Measurements from ENCODE around the gene LTF.
"Not testable (repeated sequence)": the region's sequence is repeated elsewhere in the genome, so short reads cannot be mapped to it uniquely, and the experiment has no call there.

LTF gene

DNA sequence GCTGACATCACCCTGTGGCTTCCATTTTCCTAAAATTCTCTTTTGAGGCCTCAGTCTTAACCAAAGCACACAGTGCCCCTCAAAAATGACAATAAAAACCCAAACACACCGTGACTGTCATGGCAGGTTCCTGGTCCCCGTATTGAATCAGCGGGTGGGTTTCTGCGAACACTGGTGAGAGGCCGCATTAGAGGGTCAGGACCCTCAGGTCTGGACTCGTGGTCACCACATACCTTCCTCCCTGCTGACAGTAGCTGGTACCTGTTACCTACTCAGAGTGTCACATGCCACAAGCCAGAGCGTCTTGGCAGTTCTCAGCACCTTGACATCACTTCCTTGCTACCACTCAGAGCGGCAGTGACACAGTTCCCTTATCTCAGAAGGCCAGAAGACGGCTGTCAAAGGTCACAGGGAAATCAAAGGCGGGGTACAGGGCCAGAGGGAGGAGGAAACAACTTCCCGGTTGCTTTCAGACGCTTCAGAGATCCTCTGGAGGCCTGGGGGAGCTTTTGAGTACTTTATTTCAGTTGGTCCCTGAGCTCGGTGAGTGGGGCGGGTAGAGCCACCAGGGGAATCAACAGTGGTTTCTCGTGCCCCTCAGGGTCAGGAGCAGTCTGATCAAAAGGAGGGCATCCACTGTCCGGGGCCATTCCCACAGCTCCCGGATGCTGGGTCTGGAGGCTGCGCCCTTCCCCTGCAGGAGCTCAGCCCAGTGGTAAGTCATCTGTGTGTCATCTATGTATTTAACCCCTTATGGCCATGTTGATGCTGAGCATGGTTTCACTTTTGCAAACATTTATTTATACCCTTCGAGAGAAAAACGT is 57.7 kb downstream of the LTF start, which contains the start of the genes CCR5AS and CCRL2:
Gene CCR5AS (minus strand): TSS at position 279 of the 824 bp plus-strand sequence.
Gene CCRL2 (plus strand): TSS at position 472 of the 824 bp plus-strand sequence. CDS start 821 bp downstream, outside the sequence.
- Mint-ChIP-seq H3K27ac (peak within 1 kb of the TSS; percentile 97), H3K4me1 (peaks cover 30% of the 10 kb centered on the region), H3K4me3 (peak within 1 kb of the TSS; percentile 83), H3K36me3 (peaks cover 6% of the 10 kb centered on the region), H3K9me3 (no peaks in the 10 kb centered on the region)
- DNase-seq (ENCODE audit: low spot score in 2 of 2) (peak; percentile 20 to 74), ATAC-seq (peak; percentile 93)

DNA sequence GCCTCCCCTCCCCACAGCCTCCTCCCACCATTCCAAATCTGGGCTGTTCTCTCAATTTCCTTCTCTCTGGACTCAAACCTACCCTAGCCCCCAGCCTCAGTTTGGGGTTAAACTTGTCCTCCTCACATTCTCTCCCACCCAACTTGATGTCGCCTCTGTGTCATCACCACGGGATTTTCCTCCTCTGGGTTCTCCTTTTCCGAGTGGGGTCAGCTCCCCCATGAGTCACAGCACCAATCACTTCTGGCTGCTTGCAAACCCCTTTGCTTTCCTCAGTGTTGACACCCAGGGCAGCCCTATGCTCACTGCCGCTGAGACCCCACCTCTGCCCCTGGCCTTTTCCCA is 58.3 kb downstream of the LTF start:
- Mint-ChIP-seq H3K27ac (peak overlapping the region; percentile 97), H3K36me3 (peaks cover 6% of the 10 kb centered on the region), H3K9me3 (no peaks in the 10 kb centered on the region), H3K4me1 (peaks cover 30% of the 10 kb centered on the region), H3K4me3 (peak overlapping the region; percentile 83)
- no peak for DNase-seq (ENCODE audit: low spot score in 2 of 2)
- no peak for ATAC-seq

DNA sequence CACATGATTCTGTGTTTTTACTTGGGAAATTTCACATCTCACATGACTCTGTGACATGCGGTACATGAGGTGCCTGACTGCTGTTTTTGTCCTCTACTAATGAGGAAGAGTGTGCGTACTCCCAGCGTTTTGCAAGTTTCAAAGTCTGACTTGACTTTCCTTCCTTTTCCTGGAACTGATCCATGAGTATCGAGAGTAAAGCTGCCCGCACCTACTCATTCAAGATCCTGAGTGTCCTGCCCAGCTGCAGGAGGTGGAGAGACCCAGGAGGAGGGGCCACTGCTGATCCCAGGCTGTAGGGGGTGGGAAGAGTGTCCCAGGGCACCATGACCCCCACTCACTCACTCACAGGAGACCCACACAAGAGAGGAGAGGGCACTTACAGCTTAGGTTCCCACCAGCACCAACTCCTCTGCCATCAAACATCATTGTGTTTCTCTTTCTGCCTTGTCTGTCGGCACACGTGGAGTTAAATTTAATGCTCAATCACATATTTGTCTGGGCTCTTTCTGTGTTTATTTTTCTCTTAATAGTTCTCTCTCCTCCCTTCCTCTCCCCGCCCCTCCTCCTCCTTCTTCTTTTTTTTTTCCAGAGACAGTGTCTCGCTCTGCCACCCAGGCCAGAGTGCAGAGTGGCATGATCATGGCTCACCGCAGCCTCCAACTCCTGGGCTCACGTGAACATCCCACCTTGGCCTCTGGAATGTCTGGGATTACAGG is 59.2 kb downstream of the LTF start:
- H3K36me3 Mint-ChIP-seq = peaks cover 6% of the 10 kb centered on the region
- no peaks in the 10 kb centered on the region for H3K9me3 Mint-ChIP-seq
- peaks cover 30% of the 10 kb centered on the region for H3K4me1 Mint-ChIP-seq
- ATAC-seq (no peak), DNase-seq (ENCODE audit: low spot score in 2 of 2) (no peak)
- H3K4me3 Mint-ChIP-seq = no peak overlapping the region
- peak overlapping the region; percentile 20 for H3K27ac Mint-ChIP-seq

DNA sequence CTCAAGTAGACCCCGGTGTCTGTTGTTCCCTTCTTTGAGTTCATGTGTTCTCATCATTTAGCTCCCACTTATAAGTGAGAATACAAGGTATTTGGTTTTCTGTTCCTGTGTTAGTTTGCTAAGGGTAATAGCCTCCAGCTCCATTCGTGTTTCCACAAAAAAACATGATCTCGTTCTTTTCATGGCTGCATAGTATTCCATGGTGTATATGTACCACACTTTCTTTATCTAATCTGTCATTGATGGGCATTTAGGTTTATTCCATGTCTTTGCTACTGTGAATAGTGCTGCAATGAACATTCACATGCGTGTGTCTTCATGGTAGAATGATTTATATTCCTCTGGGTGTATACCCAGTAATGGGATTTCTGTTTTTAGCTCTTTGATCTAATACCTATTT is 61.8 kb downstream of the LTF start:
- peaks cover 17% of the 10 kb centered on the region for H3K4me1 Mint-ChIP-seq
- H3K4me3 Mint-ChIP-seq = not testable (repeated sequence)

DNA sequence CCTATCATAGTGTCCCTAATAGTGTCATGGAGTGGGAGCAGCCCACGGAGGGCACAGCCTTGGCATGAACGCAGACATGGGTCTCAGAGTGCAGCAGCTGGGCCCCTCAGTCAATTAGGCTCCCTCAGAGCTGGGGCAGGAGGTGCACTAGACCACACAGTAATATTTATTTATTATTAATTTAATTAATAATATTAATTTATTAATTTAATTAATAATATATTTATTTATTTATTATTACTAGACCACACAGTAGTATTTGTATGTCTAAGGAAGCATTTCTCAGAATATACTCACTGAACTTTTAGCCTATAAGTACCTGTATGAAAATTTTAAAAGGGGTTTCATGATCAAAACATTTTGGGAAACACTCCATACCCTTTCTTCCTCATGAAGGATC is 63.1 kb downstream of the LTF start:
- no peaks in the 10 kb centered on the region for H3K9me3 Mint-ChIP-seq
- no peaks in the 10 kb centered on the region for H3K36me3 Mint-ChIP-seq

More for the DNA sequence above, 61.8 kb downstream of the LTF start:
- H3K9me3 Mint-ChIP-seq; H3K27ac Mint-ChIP-seq; ATAC-seq; H3K36me3 Mint-ChIP-seq; DNase-seq (ENCODE audit: low spot score in 2 of 2): not testable (repeated sequence)

DNA sequence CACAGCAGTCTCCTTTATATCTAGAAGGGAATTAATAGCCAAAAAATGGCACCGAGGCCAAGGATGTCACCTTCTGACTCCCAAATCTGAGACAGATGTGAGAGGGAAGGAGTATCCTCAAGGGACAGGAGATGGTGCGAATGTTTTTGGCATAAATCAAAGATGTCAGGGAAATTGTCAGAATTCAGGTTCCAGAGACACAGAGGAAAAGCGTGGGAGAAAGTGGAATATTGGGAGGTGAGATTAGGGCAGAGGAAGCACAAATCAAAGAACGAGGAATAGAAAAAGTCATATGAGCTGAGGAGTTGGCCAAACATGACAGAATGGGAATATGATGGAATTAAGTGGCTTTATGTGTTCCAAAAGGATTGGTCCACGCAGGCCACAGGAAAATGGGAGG is 63.9 kb downstream of the LTF start:
- H3K9me3 Mint-ChIP-seq = no peaks in the 10 kb centered on the region
- H3K4me3 Mint-ChIP-seq = no peak overlapping the region
- peaks cover 13% of the 10 kb centered on the region for H3K4me1 Mint-ChIP-seq
- H3K27ac Mint-ChIP-seq = no peak overlapping the region
- DNase-seq (ENCODE audit: low spot score in 2 of 2) (no peak), ATAC-seq (no peak)
- no peaks in the 10 kb centered on the region for H3K36me3 Mint-ChIP-seq

More for the DNA sequence above, 63.1 kb downstream of the LTF start:
- Mint-ChIP-seq H3K4me3 (no peak overlapping the region), H3K27ac (no peak overlapping the region), H3K4me1 (peaks cover 10% of the 10 kb centered on the region)
- ATAC-seq (no peak), DNase-seq (ENCODE audit: low spot score in 2 of 2) (no peak)

DNA sequence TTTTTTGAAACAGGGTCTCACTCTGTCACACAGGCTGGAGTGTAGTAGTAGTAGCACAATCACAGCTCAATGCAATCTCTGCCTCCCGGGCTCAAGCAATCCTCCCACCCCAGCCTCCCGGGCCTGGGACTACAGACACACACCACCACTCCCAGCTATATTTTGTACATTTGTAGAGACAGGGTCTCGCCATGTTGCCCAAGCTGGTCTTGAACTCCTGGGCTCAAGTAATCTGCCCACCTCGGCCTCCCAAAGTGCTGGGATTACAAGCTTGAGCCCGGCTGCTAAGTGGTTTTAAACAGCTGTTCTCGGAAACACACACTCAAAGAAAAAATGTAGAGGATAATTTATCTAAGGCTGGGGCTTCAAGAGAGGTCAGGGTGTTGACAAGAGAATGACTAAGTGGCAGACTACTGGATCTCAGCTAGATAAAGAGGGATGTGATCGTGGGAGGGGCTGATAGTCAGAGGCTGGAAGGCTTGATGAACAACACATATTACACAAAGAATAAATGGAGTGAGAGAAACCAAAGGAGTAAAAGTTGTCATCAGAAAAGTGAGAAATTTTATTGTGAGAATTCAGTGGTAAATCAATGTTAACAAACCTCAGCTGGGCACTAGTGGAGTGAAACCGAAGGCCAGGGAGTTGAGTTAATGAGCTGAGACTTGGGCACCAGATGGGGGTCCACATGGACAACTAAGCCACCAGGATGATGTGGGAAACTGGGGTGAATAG is 64.5 kb downstream of the LTF start:
- peak; percentile 37 for ATAC-seq
- H3K4me3 Mint-ChIP-seq = no peak overlapping the region
- DNase-seq (ENCODE audit: low spot score in 2 of 2) = no peak
- H3K36me3 Mint-ChIP-seq = no peaks in the 10 kb centered on the region
- no peak overlapping the region for H3K27ac Mint-ChIP-seq
- no peaks in the 10 kb centered on the region for H3K9me3 Mint-ChIP-seq
- peaks cover 17% of the 10 kb centered on the region for H3K4me1 Mint-ChIP-seq

DNA sequence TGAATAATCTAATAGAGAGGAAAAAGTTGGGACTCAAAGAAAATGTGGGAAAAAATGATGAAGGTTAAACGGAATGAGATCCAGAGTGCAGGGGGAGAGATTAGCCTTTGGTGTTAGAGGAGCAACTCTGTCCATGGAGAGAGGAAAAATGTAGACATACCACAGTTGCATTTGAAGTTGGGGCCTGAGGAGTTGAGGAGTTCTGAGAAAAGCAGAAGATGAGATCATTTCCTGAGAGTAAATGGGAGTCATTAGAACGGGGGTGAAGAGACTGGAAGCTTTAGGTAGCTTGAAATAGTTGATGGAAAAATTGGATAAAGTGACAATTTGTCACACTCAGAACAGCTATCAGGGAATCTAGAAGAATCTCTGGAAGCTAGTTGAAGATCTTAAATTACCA is 65.1 kb downstream of the LTF start:
- Mint-ChIP-seq H3K4me3 (no peak overlapping the region), H3K27ac (no peak overlapping the region), H3K4me1 (peaks cover 23% of the 10 kb centered on the region), H3K9me3 (no peaks in the 10 kb centered on the region), H3K36me3 (no peaks in the 10 kb centered on the region)
- ATAC-seq (peak; percentile 51), DNase-seq (ENCODE audit: low spot score in 2 of 2) (no peak)

DNA sequence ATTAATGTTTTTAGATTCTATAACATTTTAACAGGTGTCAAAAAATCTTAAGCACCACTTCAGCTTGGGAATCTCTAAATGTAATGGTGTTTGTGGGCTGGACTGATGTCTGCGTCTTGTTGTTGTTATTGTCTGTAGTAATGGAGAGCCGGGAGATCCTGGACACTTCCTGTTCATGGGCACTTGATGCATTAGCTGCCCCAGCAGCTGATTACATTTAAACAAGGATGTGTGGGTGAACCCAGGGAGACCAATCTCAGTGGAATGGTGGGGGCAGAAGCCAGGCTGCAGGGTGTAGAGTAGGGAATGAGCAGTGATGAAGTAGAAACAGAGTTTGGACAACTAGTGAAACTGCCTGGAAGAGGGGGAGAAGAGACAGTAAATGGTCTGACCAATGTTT is 65.6 kb downstream of the LTF start:
- H3K4me3 Mint-ChIP-seq = no peak overlapping the region
- no peak for ATAC-seq
- H3K27ac Mint-ChIP-seq = no peak overlapping the region
- no peaks in the 10 kb centered on the region for H3K36me3 Mint-ChIP-seq
- no peak for DNase-seq (ENCODE audit: low spot score in 2 of 2)
- no peaks in the 10 kb centered on the region for H3K9me3 Mint-ChIP-seq
- peaks cover 26% of the 10 kb centered on the region for H3K4me1 Mint-ChIP-seq

DNA sequence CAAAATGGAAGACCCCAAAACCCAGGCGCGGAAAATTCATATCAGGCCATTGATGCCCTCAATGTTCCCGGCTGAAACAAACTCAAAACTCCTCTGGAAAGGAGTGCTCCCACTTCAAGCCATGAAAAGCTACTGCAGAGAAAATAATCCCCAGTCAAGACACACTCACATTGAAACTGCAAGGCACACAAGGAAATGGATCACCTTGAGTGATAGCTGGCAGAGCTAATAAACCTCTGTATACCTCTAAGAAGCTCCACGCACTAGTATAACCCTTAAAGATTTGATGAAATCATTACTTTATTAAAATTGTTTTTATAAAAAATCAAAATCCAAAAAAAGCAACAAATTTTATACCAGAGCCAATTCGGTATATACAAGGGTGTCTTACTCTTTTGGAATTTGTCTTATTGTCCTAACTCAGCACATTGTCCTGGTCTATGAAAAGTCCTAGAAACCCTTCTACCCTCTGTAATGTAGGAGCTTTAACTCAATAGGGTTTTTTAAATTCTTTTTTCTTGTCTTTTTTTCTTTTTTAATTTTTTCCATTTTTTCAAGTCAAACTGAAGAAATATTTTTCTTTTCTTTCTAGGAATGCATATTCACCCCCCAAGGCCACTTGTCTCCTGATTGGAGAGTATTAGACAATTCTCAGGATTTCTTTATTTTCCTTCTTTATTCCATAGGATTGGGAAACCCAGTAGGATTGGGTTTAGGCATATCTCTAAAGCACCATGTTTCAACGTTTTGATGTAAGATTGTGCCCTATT is 66.3 kb downstream of the LTF start:
- peaks cover 26% of the 10 kb centered on the region for H3K4me1 Mint-ChIP-seq
- H3K4me3 Mint-ChIP-seq = no peak overlapping the region
- no peaks in the 10 kb centered on the region for H3K9me3 Mint-ChIP-seq
- ATAC-seq (no peak), DNase-seq (ENCODE audit: low spot score in 2 of 2) (no peak)
- no peaks in the 10 kb centered on the region for H3K36me3 Mint-ChIP-seq
- no peak overlapping the region for H3K27ac Mint-ChIP-seq

DNA sequence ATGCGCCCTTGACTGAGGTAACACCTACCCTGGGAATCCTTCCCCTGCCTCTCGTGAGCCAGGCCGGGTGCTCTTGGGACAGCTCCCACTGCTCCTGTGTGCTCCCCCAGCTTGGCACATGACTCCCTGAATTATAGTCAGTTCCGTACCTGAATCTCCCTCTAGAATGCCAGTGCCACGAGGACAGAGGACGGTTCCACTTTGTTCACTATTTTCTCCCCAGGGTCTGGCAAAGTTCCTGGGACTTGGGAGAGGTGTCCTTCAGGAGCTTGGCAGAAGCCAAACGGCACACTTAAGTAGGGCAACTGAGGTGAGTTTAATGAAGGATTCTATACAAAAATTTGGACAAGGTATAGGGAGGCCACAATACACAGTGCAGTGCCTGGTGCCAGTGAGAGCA is 67.6 kb downstream of the LTF start:
- Mint-ChIP-seq H3K36me3 (no peaks in the 10 kb centered on the region), H3K9me3 (no peaks in the 10 kb centered on the region), H3K4me3 (no peak overlapping the region), H3K4me1 (peaks cover 26% of the 10 kb centered on the region), H3K27ac (no peak overlapping the region)
- ATAC-seq (no peak), DNase-seq (ENCODE audit: low spot score in 2 of 2) (no peak)

DNA sequence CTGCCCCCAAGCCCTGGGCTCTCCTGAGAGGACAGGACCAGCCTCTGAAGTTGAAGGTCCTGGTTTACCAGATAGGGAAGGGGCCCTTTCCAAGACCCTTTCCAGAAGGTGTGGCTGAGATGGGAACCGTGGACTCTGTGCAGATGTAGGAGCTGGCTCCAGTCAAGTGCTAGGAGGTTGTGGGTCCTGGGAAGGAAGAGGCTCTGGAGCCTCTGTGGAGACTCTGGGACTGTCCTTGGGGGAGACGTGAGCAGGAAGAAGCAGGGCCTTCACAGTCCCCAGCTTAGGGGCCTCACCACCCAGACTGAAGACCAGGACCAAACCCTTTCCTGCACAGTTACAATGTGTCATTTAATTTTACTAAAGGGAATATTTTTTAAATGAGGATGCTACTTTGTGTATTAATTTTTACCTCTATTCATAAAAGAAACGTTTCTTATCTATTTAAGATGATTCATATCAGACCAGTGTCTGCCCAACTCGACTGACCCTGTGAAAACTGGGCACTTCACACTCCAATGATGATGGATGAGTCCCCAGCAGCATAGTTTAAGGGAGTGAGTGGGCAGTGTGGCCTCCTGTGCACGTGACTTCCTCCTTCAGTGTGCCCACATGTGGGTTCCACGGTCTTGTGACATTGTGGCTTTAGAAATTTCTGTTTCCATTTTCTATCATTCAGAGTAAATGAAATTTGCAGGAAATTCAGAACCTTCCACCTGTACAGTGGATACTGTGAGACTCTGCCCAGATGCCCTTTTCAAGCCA is 68.8 kb downstream of the LTF start:
- Mint-ChIP-seq H3K4me1 (peaks cover 26% of the 10 kb centered on the region), H3K4me3 (no peak overlapping the region), H3K9me3 (no peaks in the 10 kb centered on the region), H3K36me3 (no peaks in the 10 kb centered on the region), H3K27ac (no peak overlapping the region)
- no peak for DNase-seq (ENCODE audit: low spot score in 2 of 2)
- peak; percentile 65 for ATAC-seq

DNA sequence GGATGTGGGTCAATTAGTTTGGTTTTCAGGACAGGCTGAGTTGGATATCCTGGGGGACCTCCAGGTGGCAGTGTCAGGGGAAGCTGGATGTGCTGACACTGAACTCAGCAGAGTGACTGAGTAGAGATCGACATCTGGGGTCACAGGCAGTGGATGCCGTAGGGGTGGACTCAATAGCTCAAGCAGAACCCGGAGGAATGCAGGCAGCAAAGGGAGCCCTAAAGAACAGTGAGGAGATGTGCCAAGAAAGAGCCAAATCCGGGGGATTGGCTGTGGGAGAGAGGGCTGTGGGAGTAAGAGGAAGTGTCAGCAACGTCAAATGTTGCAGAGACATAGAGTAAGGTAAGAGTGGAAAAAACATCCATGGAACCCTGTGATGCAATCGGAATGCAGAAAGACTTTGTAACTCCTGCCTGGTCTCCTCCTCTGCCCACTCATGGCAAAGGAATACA is 69.5 kb downstream of the LTF start:
- H3K4me3 Mint-ChIP-seq = no peak overlapping the region
- H3K9me3 Mint-ChIP-seq = no peaks in the 10 kb centered on the region
- ATAC-seq (no peak), DNase-seq (ENCODE audit: low spot score in 2 of 2) (no peak)
- H3K4me1 Mint-ChIP-seq = peaks cover 26% of the 10 kb centered on the region
- H3K27ac Mint-ChIP-seq = peak overlapping the region; percentile 3
- no peaks in the 10 kb centered on the region for H3K36me3 Mint-ChIP-seq

Measured in stimulated activated effector memory CD8-positive, alpha-beta T cell treated with anti-CD3 and anti-CD28 coated beads, Interleukin-12 subunit alpha, Interleukin-12 subunit beta, amount 100 ng/mL, for 72 hours (primary cell).